Muscle layer of duodenum (tissue), 2 donors: ENCODE data around the gene ASB16.
A peak's percentile ranks its signal among the peaks of the same experiment; 100 is the strongest.

Experiments
- H3K27ac ChIP-seq: one replicate; pipeline ENCODE4 v1.7.0; 2013; ENCODE audit warnings: mild to moderate bottlenecking, low read length
- H3K27me3 ChIP-seq: one replicate; pipeline ENCODE4 v1.7.0; 2013; ENCODE audit warnings: low read depth, mild to moderate bottlenecking, control low read depth, low read length
- H3K36me3 ChIP-seq, 2 donors: one replicate each; pipeline ENCODE4 v1.7.0; 2013; ENCODE audit warnings: low read length in 2 of 2, control low read depth in 1 of 2, mild to moderate bottlenecking in 1 of 2; ENCODE audit not compliant: insufficient read depth in 2 of 2, control insufficient read depth in 1 of 2
- H3K4me1 ChIP-seq, 2 donors: one replicate each; pipeline ENCODE4 v1.7.0; 2013; ENCODE audit warnings: low read length in 2 of 2, mild to moderate bottlenecking in 2 of 2, control low read depth in 1 of 2, moderate library complexity in 1 of 2; ENCODE audit not compliant: insufficient read depth in 2 of 2, control insufficient read depth in 1 of 2
- H3K4me3 ChIP-seq, 2 donors: one replicate each; pipeline ENCODE4 v1.7.0; 2013; ENCODE audit warnings: low read length in 2 of 2, low read depth in 1 of 2, mild to moderate bottlenecking in 1 of 2
- H3K9me3 ChIP-seq, 2 donors: one replicate each; pipeline ENCODE4 v1.7.0; 2013; ENCODE audit warnings: low read length in 2 of 2, control low read depth in 1 of 2, mild to moderate bottlenecking in 1 of 2; ENCODE audit not compliant: control insufficient read depth in 1 of 2
- donor health status: healthy.

Gene ASB16

GRCh38 chr17:44197107-44197506 lies 26.6 kb downstream of the ASB16 start:
- H3K4me3 ChIP-seq, result no peak overlapping the region
- H3K27me3 ChIP-seq, result no peaks in the 10 kb centered on the region
- peaks cover 9 to 25% of the 10 kb centered on the region in 2 donors for H3K4me1 ChIP-seq
- H3K9me3 ChIP-seq, result no peaks in the 10 kb centered on the region
- peaks cover 32 to 43% of the 10 kb centered on the region in 2 donors for H3K36me3 ChIP-seq
- H3K27ac ChIP-seq, result no peak overlapping the region

GRCh38 chr17:44197980-44198720 lies 27.6 kb downstream of the ASB16 start:
- peaks cover 27 to 37% of the 10 kb centered on the region in 2 donors for H3K36me3 ChIP-seq
- H3K9me3 ChIP-seq, result no peaks in the 10 kb centered on the region
- H3K4me3 ChIP-seq, result peak overlapping the region; percentile 71 to 79
- H3K27ac ChIP-seq, result peak overlapping the region; percentile 94
- H3K4me1 ChIP-seq, result peaks cover 6 to 25% of the 10 kb centered on the region in 2 donors
- no peaks in the 10 kb centered on the region for H3K27me3 ChIP-seq

DNA sequence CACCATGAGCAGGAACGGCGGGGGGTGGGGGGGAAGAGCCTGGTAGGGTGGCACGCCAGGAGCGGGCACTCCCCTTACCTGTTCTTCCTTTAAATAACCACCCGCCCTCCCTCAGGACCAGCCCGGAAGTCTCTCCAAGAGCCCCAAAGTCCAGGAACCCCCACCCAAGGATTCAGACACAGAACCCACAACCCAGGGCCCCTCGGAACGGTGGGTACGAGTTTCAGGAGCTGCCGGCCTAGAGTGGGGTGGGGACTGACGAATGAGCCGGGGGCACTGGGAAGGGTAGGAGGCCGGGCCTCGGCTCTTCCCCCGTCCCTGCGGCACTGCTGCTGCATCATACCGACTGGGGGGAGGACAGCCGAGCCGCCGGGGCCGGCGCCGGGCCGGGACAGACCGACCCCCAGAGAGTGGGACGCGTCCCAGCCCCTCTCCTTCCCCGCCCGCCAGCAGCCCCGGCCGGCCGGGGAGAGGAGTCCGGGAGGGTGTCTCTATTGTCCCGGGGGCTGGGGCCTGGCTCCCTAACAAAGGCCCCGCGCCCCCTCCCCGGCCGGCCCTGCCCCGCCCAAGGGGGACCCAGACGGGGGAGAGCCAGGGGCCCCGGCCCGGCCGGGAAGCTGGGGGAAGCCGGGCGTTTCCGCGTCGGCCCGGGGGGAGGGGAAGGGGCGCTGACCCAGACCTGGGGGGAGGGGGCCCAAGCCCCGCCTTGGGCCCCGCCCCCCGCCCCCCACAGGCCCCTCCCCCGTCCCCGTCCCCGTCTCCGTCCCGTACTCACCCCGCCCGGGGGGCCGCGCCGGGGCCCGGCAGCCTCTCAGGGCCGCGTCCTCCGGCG lies 28.4 kb downstream of the ASB16 start:
- H3K27me3 ChIP-seq, result no peaks in the 10 kb centered on the region
- peaks cover 6 to 31% of the 10 kb centered on the region in 2 donors for H3K4me1 ChIP-seq
- peak overlapping the region; percentile 94 for H3K27ac ChIP-seq
- H3K4me3 ChIP-seq, result peak overlapping the region; percentile 71 to 79
- H3K9me3 ChIP-seq, result no peaks in the 10 kb centered on the region
- peaks cover 20 to 29% of the 10 kb centered on the region in 2 donors for H3K36me3 ChIP-seq

DNA sequence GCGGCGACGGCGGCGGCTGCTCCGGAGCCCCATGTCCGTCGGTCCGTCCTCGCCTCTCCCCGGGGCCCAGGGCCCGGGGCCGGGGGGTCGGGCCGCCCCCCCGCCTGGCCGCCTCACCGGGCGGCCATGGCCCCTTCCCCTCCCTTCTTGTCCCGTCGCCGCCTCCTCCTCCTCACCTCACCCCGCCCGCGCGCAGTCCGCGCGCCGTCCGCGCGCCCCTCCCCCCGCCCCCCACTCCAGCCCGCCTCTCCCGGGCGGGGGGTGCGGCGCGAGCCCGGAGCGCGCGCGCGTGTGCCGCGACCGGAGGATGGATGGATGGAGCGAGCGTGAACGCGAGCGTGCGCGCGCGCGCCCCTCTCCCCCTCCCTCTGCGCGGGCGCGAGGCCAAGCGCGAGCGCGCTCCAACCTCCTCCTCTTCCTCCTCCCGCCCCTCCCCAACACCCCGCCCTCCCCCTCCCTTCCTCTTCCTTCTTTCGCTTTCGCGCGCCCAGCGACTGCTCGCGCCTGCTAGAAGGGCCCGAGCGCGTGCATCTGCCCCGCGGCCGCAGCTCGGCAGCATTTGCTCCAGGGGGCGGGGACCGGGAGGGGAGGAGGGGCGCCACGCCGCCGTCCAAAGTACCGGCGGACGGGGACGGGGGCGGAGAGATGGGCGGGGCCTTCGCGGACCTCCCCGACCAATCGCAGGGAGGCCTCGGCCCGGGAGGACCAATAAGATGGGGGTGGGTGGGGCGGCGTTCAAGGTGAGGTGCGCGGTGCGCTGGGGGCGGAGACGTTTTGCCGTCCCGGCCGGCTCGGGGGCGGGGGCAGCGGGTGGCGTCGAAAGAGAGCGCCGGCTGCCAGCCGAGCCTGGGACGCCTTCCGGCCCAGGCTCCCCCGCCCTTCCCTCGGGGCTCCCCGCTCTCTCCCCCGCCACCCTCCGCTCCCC lies 29.3 kb downstream of the ASB16 start, which contains the start of gene ATXN7L3:
Gene ATXN7L3, minus strand, starts transcription at position 332 of the 925 bp plus-strand sequence. CDS start 1,814 bp downstream, outside the sequence.
- Histone ChIP-seq H3K4me1 (peaks cover 12 to 31% of the 10 kb centered on the region in 2 donors), H3K4me3 (peak within 1 kb of the TSS; percentile 76 to 79), H3K27ac (peak within 1 kb of the TSS; percentile 94), H3K9me3 (no peaks in the 10 kb centered on the region), H3K36me3 (peaks cover 12 to 20% of the 10 kb centered on the region in 2 donors), H3K27me3 (no peaks in the 10 kb centered on the region)

GRCh38 chr17:44200478-44201155 lies 30.1 kb downstream of the ASB16 start:
- peaks cover 12 to 31% of the 10 kb centered on the region in 2 donors for H3K4me1 ChIP-seq
- H3K36me3 ChIP-seq, result peaks cover 4 to 12% of the 10 kb centered on the region in 2 donors
- peak overlapping the region; percentile 67 to 76 for H3K4me3 ChIP-seq
- H3K27ac ChIP-seq, result peak overlapping the region; percentile 85
- no peaks in the 10 kb centered on the region for H3K9me3 ChIP-seq
- H3K27me3 ChIP-seq, result no peaks in the 10 kb centered on the region

GRCh38 chr17:44202756-44203155 lies 32.3 kb downstream of the ASB16 start:
- H3K9me3 ChIP-seq, result no peaks in the 10 kb centered on the region
- peaks cover 12 to 21% of the 10 kb centered on the region in 2 donors for H3K4me1 ChIP-seq
- H3K4me3 ChIP-seq, result no peak overlapping the region
- no peaks in the 10 kb centered on the region for H3K27me3 ChIP-seq
- no peak overlapping the region for H3K27ac ChIP-seq
- H3K36me3 ChIP-seq, result peaks cover 5 to 15% of the 10 kb centered on the region in 2 donors

DNA sequence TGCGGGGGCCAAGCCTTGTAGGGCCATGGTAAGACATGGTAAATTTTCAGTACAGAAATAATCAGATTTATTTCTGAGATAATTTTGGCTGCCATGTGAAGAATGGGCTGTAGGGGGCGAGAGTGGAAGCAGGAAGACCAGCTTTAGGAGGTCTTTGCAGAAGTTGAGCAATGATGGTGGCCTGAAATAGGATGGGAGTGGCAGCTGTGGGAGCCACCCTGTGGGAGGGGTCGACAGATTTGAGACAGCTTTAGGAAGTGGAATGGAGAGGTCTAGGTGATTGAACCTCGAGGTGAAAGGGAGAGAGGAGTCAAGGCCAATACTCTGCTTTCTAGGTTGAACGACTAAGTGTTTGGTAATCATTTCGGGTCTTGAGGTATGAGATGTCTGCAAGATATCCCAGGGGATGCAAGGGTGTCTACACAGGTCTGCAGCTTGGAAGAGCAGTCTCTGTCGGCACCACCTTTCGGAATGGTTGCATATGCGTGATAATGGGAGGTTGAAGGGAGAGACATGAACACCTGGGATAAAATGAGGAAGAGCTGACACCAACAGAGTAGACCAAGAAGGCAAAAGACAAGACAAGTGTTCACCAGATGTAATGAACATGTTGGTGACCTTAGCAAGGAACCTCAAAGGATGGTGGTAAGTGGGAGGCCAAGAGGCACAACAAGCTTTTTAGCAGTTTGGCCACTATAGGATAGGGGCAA lies 33.4 kb downstream of the ASB16 start:
- H3K4me3 ChIP-seq, result no peak overlapping the region
- H3K36me3 ChIP-seq, result peaks cover 11 to 27% of the 10 kb centered on the region in 2 donors
- H3K27me3 ChIP-seq, result no peaks in the 10 kb centered on the region
- no peaks in the 10 kb centered on the region for H3K9me3 ChIP-seq
- H3K4me1 ChIP-seq, result peaks cover 7 to 11% of the 10 kb centered on the region in 2 donors
- H3K27ac ChIP-seq, result no peak overlapping the region

GRCh38 chr17:44204441-44204882 lies 34.0 kb downstream of the ASB16 start:
- H3K27ac ChIP-seq, result no peak overlapping the region
- H3K27me3 ChIP-seq, result no peaks in the 10 kb centered on the region
- H3K4me1 ChIP-seq, result peaks cover 7 to 11% of the 10 kb centered on the region in 2 donors
- no peak overlapping the region for H3K4me3 ChIP-seq
- no peaks in the 10 kb centered on the region for H3K9me3 ChIP-seq
- peaks cover 16 to 30% of the 10 kb centered on the region in 2 donors for H3K36me3 ChIP-seq

GRCh38 chr17:44205962-44206824 lies 35.7 kb downstream of the ASB16 start:
- Histone ChIP-seq H3K9me3 (no peaks in the 10 kb centered on the region), H3K4me3 (no peak overlapping the region), H3K4me1 (peaks cover 9 to 20% of the 10 kb centered on the region in 2 donors), H3K36me3 (peaks cover 25 to 43% of the 10 kb centered on the region in 2 donors), H3K27ac (no peak overlapping the region), H3K27me3 (no peaks in the 10 kb centered on the region)
